Vagina (tissue), 2 donors: ENCODE data around the gene NUP153.

ENCODE experiments used
- POLR2A ChIP-seq, 2 donors: fragments of 450-650 bp; IDR thresholded peaks; one replicate each; pipeline ENCODE4 v1.6.1; 2017; ENCODE audit warnings: antibody characterized with exemption in 2 of 2, mild to moderate bottlenecking in 2 of 2, moderate library complexity in 2 of 2
- TF ChIP-seq, protein P1 (sequence below), 3 experiments: fragments of 450-650 bp in 2 of 3; fragments of 200-600 bp in 1 of 3; sonication (generic) in 1 of 3; IDR thresholded peaks; one replicate each; pipeline ENCODE4 v1.5.1; 2017 to 2019; ENCODE audit warnings: antibody characterized with exemption in 3 of 3, mild to moderate bottlenecking in 2 of 3, moderate library complexity in 2 of 3

DNA sequence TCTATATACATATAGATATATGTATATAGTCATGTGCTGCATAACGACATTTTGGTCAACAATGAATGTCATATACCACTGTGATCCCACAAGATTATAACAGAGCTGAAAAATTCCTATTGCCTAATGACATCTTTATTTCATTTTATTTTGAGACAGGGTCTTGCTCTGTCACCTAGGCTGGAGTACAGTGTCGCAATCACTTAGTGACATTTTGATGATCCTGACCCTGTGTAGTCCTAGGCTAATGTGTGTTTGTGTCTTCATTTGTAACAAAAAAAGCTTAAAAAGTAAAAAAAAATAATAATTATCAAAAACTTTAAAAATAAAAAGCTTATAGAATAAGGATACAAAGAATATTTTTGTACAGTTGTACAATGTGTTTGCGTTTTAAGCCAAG, 110.6 kb downstream of the NUP153 start:
- TF ChIP-seq, protein P1, sequence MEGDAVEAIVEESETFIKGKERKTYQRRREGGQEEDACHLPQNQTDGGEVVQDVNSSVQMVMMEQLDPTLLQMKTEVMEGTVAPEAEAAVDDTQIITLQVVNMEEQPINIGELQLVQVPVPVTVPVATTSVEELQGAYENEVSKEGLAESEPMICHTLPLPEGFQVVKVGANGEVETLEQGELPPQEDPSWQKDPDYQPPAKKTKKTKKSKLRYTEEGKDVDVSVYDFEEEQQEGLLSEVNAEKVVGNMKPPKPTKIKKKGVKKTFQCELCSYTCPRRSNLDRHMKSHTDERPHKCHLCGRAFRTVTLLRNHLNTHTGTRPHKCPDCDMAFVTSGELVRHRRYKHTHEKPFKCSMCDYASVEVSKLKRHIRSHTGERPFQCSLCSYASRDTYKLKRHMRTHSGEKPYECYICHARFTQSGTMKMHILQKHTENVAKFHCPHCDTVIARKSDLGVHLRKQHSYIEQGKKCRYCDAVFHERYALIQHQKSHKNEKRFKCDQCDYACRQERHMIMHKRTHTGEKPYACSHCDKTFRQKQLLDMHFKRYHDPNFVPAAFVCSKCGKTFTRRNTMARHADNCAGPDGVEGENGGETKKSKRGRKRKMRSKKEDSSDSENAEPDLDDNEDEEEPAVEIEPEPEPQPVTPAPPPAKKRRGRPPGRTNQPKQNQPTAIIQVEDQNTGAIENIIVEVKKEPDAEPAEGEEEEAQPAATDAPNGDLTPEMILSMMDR (IDR thresholded peaks at IDR 0.05): no peak
- no peak for TF ChIP-seq POLR2A (IDR thresholded peaks at IDR 0.05)
